Fibroblast of lung (primary cell): Measurements from ENCODE around the gene C16orf96. TPM values are rescaled to one million over a fixed set of nuclear protein-coding genes. Genes with fewer than 3 reads are reported as not detected.

ENCODE experiments used
- DNase-seq, 2 donors: peaks; one replicate each; pipeline versions ENCODE4 v3.0.0 to v3.0.0-alpha.2; 2010; ENCODE audit warnings: low read depth in 2 of 2
- H2AFZ ChIP-seq: 2 replicates; pipeline ENCODE4 v1.5.1; 2012; ENCODE audit warnings: low read length, control low read depth, inconsistent platforms
- H3K27ac ChIP-seq: 2 replicates; pipeline ENCODE4 v1.5.1; 2011; ENCODE audit warnings: low read length, control low read depth; ENCODE audit not compliant: insufficient read depth
- H3K27me3 ChIP-seq: 2 replicates; pipeline ENCODE4 v1.5.1; 2011; ENCODE audit warnings: mild to moderate bottlenecking, low read length; ENCODE audit not compliant: control insufficient read depth, insufficient read depth
- H3K36me3 ChIP-seq: 2 replicates; pipeline ENCODE4 v1.5.1; 2011; ENCODE audit warnings: low read length; ENCODE audit not compliant: control insufficient read depth, insufficient read depth
- H3K4me1 ChIP-seq: 2 replicates; pipeline ENCODE4 v1.5.1; 2011; ENCODE audit warnings: low read length; ENCODE audit not compliant: control insufficient read depth, insufficient read depth; ENCODE audit errors: extremely low read depth
- H3K4me2 ChIP-seq: 2 replicates; pipeline ENCODE4 v1.5.1; 2011; ENCODE audit warnings: low read length, control low read depth; ENCODE audit not compliant: insufficient read depth; ENCODE audit errors: extremely low read depth
- H3K4me3 ChIP-seq, 4 experiments: fragments of 200-600 bp in 1 of 4; sonication (generic) in 1 of 4; replicated peaks in 1 of 4; 2 replicates each; pipeline ENCODE4 v1.5.1; 2011 to 2016; ENCODE audit warnings: low read length in 4 of 4, low read depth in 3 of 4, mild to moderate bottlenecking in 3 of 4, control low read depth in 2 of 4, inconsistent platforms in 1 of 4, mixed read lengths in 1 of 4; ENCODE audit not compliant: insufficient read depth in 1 of 4; ENCODE audit errors: control extremely low read depth in 1 of 4
- H3K79me2 ChIP-seq: 2 replicates; pipeline ENCODE4 v1.5.1; 2012; ENCODE audit warnings: mild to moderate bottlenecking, low read length, inconsistent platforms; ENCODE audit not compliant: control insufficient read depth, insufficient read depth
- H3K9ac ChIP-seq: 2 replicates; pipeline ENCODE4 v1.5.1; 2011; ENCODE audit warnings: mild to moderate bottlenecking, low read length, control low read depth; ENCODE audit not compliant: insufficient read depth
- H3K9me3 ChIP-seq: 2 replicates; pipeline ENCODE4 v1.5.1; 2012; ENCODE audit warnings: low read depth, low read length; ENCODE audit not compliant: control insufficient read depth, insufficient read depth
- H4K20me1 ChIP-seq: 2 replicates; pipeline ENCODE4 v1.5.1; 2011; ENCODE audit warnings: low read length; ENCODE audit not compliant: control insufficient read depth, insufficient read depth; ENCODE audit errors: extremely low read depth
- CTCF ChIP-seq, 2 donors: IDR thresholded peaks in 1 of 2; conservative IDR thresholded peaks in 1 of 2; 1 replicate in 1 of 2; 2 replicates in 1 of 2; pipeline ENCODE4 v1.5.1; 2011 to 2012; ENCODE audit warnings: low read length in 2 of 2, control low read depth in 1 of 2, inconsistent platforms in 1 of 2, low read depth in 1 of 2, mild to moderate bottlenecking in 1 of 2
- EZH2 ChIP-seq: IDR thresholded peaks from 2 replicates; pipeline ENCODE4 v1.5.1; 2012; ENCODE audit warnings: low read length, control low read depth, mild to moderate bottlenecking; ENCODE audit errors: missing control alignments
- polyA plus RNA-seq, 2 donors: library from polyadenylated mRNA; depleted of rRNA in 1 of 2; stranded (reverse) in 1 of 2; unstranded in 1 of 2; fragments of >200 nt; gene quantifications; 2 replicates each; pipeline ENCODE4 v1.2.1, GENCODE V29; 2011 to 2012; ENCODE audit warnings: missing spikeins in 1 of 2
- total RNA-seq: library from RNA; depleted of rRNA; stranded (reverse); fragments of >200 nt; gene quantifications from 2 replicates; pipeline ENCODE4 v1.2.1, GENCODE V29; 2014

C16orf96 gene
- total and polyA plus RNA-seq, 2 donors (not counting 1 experiment from before 2014, with no cell fraction given): under 0.01 TPM; not detected in 1

GRCh38 chr16:4607841-4608703 lies 51.9 kb downstream of the C16orf96 start:
- no peak for DNase-seq
- Histone ChIP-seq H2AFZ (no peak overlapping the region), H3K27me3 (no peaks in the 10 kb centered on the region), H3K4me1 (peaks cover 3% of the 10 kb centered on the region), H3K27ac (no peak overlapping the region), H3K4me2 (no peak overlapping the region), H3K79me2 (peaks cover 14% of the 10 kb centered on the region), H3K4me3 (no peak overlapping the region), H3K9ac (no peak overlapping the region), H3K9me3 (no peaks in the 10 kb centered on the region), H3K36me3 (peaks cover 5% of the 10 kb centered on the region), H4K20me1 (no peaks in the 10 kb centered on the region)
- TF ChIP-seq CTCF (conservative IDR thresholded peaks at IDR 0.05 in 1 of 2, IDR thresholded peaks at IDR 0.05 in 1 of 2; ENCODE audit: low read depth in 1 of 2, low read length in 2 of 2): no peak
- TF ChIP-seq EZH2: no peak

GRCh38 chr16:4608704-4608980 lies 52.5 kb downstream of the C16orf96 start:
- H3K36me3 ChIP-seq: peaks cover 5% of the 10 kb centered on the region
- H3K4me1 ChIP-seq: peaks cover 4% of the 10 kb centered on the region
- no peak for TF ChIP-seq EZH2
- TF ChIP-seq CTCF (conservative IDR thresholded peaks at IDR 0.05 in 1 of 2, IDR thresholded peaks at IDR 0.05 in 1 of 2; ENCODE audit: low read depth in 1 of 2, low read length in 2 of 2): no peak
- H3K9ac ChIP-seq: no peak overlapping the region
- DNase-seq: no peak
- no peak overlapping the region for H3K27ac ChIP-seq
- no peaks in the 10 kb centered on the region for H4K20me1 ChIP-seq
- no peak overlapping the region for H2AFZ ChIP-seq
- H3K9me3 ChIP-seq: no peaks in the 10 kb centered on the region
- H3K79me2 ChIP-seq: peaks cover 20% of the 10 kb centered on the region
- no peaks in the 10 kb centered on the region for H3K27me3 ChIP-seq
- no peak overlapping the region for H3K4me2 ChIP-seq
- H3K4me3 ChIP-seq: no peak overlapping the region

GRCh38 chr16:4609200-4610010 lies 53.3 kb downstream of the C16orf96 start:
- H3K27me3 ChIP-seq: no peaks in the 10 kb centered on the region
- peaks cover 25% of the 10 kb centered on the region for H3K79me2 ChIP-seq
- no peaks in the 10 kb centered on the region for H3K9me3 ChIP-seq
- H3K27ac ChIP-seq: no peak overlapping the region
- H4K20me1 ChIP-seq: no peaks in the 10 kb centered on the region
- no peak overlapping the region for H2AFZ ChIP-seq
- no peak overlapping the region for H3K4me3 ChIP-seq
- no peak for TF ChIP-seq EZH2
- no peak for TF ChIP-seq CTCF (conservative IDR thresholded peaks at IDR 0.05 in 1 of 2, IDR thresholded peaks at IDR 0.05 in 1 of 2; ENCODE audit: low read depth in 1 of 2, low read length in 2 of 2)
- H3K4me2 ChIP-seq: no peak overlapping the region
- peaks cover 5% of the 10 kb centered on the region for H3K36me3 ChIP-seq
- DNase-seq: no peak
- H3K4me1 ChIP-seq: peaks cover 4% of the 10 kb centered on the region
- H3K9ac ChIP-seq: no peak overlapping the region
